GM18951 (cell line): ENCODE measurements around the gene TTC28.

Source experiments
- POLR2A ChIP-seq: IDR thresholded peaks from 4 replicates; pipeline ENCODE4 v1.6.1; 2011; ENCODE audit warnings: mild to moderate bottlenecking; ENCODE audit not compliant: insufficient read length, insufficient read depth; ENCODE audit errors: extremely low read depth
- in situ Hi-C: fragments of 300-500 bp; cut with MboI; formaldehyde crosslinking; loops from one replicate; pipeline ENCODE4 v1.12.0; 2022; ENCODE audit warnings: low sequenced_read_pairs, mixed read lengths, inconsistent platforms; ENCODE audit not compliant: unreplicated experiment

The TTC28 gene

DNA sequence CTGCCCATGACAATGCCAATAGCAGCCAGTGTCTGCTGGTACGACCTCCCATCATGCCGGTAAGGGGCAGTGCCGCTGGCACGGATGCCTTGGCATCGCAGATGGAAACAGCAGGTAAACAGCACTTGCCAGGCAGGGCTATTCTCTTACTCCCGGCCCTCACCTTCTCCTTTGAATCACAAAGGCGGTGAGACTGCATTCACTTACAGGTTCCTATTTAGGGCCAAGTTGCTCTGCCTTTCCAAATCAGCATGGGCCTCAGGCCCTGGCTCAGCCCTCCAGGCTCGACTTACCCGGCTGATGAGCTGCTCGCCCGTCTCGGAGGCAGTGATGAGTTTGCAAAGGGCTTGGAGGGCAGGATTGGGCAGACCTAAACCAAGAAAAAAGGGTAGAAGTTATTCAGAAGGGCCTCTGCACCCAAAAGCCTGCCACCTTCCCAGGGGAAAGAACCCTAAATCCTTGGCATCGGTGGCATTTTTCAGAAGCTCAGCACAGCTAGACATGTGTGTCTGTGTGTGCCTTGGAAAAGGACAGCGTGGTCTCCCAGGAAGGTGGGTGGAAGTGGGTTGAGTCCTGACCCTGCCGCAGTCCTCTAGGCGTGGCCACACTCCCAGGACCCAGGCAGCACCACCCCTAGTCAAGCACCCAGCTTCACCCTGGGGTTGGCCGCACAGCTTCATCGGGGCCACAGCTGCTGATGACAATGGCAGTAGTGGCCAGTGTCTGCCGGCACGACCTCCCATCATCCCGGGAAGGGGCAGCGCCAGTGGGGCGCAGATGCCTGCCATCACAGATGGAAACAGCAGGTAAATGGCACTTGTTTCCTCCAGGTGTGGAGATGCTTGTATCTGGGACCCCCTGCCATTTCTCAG lies 687.1 kb downstream of the TTC28 start:
- in situ Hi-C loops = no loop called here
- no peak for TF ChIP-seq POLR2A

DNA sequence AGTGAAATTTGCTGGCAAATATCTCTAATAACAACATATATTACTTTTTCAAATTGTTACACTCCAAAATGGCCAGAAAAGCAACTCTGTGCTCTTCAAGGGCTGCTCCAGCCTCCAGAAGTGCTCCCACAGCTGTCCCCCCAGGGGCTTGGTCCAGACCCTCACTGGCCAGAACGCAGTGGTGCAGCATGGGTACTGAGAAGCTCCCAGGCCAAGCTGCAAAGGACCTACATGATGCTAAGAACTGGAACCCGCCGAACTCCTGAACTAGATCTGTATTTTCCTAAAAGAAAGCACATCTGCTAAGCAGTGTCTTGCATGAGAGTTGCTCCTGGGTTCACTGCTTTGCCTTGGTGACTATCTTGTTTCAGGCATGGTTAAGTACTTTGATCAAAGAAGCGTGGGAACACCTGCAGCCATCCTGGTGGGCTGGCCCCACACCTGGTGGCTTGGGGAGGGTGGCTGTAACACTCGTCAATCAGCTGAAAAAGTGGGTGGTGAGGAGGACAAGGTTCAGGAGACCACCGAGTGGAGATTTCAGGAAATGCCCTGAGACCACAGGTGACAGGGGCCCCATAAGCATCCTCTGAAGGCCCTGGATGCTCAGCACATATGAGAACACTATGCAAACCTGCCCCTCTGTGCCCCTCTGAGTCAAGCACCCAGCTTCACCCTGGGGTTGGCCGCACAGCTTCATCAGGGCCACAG lies 687.9 kb downstream of the TTC28 start:
- in situ Hi-C loops = no loop called here
- TF ChIP-seq POLR2A = no peak

DNA sequence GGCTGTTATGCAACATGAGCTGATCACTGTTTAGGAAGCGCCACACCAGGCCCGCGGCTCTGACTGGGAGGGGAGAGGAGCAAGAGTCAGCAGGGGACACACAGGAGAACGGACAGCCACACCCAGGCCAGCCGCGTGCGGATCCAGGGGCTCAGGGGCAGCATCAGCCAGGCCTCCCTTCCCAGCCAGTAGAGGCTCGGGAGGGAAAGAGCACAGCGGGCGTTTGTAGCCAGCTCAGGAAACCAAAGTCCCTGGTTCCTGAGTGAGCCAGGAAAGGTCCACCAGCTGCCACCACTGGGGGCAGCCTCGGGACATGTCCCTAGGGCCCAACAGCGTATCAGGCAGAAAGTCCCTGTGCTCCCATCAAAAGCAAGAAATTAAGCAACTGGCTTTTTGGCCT lies 688.8 kb downstream of the TTC28 start:
- in situ Hi-C loops = no loop called here
- no peak for TF ChIP-seq POLR2A

GRCh38 chr22:27990451-27990840 lies 689.2 kb downstream of the TTC28 start:
- in situ Hi-C loops = no loop called here
- TF ChIP-seq POLR2A = no peak

DNA sequence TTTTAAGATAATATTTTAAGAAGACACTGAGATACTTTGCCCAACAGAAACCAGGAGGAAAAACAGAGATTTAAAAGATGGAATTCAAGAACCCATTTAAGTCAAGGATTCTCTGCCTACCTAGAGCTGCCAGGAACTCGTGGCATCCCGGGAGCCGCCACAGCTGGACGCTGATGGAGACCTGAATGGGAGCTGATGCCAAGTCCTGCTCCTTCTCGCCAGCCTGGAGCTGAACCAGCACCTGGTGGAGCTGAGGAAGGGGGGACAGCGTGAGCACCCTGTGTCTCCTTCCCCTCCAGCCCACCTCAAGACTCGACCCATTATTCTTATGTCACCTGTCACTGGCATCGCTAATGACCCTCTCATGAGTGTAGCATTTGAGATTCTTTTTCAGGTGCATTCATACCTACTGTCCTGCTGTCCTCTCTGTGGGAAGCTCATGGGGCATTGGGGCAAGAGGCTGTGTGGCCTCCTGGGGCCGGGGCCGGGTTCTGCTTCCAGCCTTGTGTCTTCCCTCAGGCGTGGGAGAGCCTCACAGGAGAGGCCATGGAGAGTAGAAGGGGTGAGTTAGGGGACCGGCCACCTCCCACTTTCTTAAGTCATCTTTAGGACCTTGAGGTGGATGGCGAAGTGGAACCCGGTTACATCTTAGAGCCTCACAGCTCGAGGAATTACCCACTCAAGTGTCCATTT lies 689.7 kb downstream of the TTC28 start:
- in situ Hi-C loops = no loop called here
- TF ChIP-seq POLR2A = no peak

DNA sequence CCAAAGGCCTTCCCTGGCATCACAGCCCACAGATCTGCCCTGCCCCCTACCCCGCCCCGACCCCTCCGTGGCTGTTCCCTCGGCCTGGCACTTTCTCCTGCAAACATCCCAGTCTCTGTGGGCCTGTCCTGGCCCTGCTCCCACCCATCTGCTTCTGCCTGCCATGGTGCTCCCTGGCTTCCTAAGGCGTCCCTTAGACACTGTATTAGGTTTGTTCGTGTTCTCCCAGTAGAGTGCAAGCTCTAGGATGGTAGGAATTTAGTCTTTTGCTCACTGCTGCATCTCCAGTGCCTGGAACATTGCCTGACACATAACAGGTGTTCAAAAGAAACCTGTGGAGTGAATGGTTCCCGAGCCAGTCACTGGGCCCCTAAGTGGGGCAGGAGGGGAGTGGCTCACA lies 690.9 kb downstream of the TTC28 start:
- in situ Hi-C loops = no loop called here
- TF ChIP-seq POLR2A = no peak

DNA sequence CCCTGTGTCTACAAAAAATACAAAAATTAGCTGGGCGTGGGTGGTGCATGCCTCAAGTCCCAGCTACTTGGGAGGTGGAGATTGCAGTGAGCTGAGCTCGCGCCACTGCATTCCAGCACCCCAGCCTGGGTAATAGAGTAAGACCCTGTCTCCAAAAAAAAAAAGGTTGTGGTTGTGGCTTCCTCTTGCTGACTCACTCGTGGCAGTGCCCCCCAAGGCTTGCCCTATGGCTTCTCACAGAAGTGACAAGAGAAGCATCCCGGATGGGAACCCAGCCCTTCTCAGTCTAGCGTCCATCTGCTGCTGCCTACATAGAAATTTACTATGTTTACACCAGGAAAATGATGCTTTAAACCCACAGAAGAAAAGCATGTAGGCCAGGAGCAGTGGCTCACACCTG lies 692.1 kb downstream of the TTC28 start:
- no peak for TF ChIP-seq POLR2A
- in situ Hi-C loops = no loop called here

DNA sequence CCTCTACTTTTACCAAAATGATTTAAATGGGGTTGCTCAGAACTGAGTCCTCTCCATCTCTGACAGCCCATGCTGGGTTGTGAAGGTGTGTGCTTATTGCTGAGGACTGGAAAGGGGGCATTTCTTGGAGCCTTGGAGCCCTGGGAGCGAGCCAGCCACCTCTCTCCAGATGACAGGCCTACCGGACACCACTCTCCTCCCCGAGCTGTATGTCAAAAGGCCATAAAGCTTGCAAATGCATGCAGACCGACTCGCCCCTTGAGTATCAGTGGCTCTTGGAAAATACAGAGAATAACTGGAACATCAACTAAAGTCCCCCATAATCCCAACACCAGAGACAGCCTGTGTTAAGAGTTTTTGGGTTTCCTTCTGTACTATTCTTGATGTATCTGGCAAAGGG lies 692.7 kb downstream of the TTC28 start:
- in situ Hi-C loops = no loop called here
- TF ChIP-seq POLR2A = no peak

DNA sequence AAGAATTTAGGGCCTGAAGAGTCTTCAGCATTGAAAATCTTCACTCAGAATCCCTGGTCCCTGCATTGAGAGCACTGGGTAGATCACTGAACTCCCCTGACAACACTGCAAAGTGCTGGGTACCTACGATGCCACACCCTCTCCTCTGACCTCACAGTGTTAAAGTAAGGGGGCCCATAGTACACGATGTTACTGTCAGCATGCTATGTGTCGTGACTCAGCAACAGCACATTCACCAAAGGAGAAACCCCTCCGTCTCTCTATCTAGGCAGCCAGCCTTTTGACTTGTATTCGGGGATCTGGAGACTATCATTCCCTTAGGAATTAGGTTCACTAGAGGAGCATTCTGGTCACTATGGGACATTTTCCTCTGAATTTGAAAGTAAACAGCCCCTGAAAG lies 693.2 kb downstream of the TTC28 start:
- TF ChIP-seq POLR2A = no peak
- in situ Hi-C loops = no loop called here

DNA sequence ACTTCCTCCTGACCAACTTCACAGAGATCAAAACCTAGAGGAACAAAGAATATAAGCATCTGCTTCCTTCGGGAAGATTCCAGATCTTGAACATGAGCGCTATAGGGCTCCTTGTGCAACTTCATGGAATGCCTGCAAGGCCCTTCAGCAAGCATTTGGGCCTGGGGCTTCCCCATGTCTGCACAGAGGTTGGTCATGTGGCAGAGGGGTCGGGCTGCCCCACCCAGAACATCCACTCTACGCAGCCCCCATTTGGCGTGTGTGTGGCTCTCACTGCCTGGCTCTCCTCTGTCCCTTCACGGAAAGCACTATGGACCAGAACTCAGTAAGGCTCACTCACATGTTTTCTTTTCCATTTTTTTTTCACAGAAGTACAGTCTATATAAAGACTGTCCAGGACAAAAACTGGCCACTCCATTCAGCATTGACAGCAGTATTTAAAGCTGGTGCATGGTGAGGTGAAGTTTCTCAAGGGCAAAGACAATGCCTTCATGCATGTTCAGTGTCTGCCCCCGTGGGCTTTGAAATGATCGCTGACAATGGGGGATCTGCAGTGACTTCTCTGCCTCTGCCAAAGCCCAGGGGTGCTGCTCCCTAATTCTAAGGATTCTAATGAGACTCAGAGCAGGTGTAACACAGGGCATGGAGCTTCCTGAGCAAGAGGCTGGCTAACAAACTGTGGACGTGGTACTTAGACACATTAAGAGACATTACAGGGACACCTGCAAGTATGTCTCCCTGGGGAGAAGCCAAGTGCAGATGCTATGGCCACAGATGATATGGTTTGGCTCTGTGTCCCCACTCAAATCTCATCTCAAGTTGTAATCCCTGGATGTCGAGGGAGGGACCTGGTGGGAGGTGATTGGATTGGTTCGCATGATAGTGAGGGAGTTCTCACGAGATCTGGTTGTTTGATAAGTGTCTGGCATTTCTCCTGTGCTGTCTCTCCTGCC lies 694.0 kb downstream of the TTC28 start:
- TF ChIP-seq POLR2A = no peak
- in situ Hi-C loops = no loop called here

- in situ Hi-C loops = no loop called here
- TF ChIP-seq POLR2A = no peak
These were observed 694.9 kb downstream of the TTC28 start for GRCh38 chr22:27984723-27985122.

DNA sequence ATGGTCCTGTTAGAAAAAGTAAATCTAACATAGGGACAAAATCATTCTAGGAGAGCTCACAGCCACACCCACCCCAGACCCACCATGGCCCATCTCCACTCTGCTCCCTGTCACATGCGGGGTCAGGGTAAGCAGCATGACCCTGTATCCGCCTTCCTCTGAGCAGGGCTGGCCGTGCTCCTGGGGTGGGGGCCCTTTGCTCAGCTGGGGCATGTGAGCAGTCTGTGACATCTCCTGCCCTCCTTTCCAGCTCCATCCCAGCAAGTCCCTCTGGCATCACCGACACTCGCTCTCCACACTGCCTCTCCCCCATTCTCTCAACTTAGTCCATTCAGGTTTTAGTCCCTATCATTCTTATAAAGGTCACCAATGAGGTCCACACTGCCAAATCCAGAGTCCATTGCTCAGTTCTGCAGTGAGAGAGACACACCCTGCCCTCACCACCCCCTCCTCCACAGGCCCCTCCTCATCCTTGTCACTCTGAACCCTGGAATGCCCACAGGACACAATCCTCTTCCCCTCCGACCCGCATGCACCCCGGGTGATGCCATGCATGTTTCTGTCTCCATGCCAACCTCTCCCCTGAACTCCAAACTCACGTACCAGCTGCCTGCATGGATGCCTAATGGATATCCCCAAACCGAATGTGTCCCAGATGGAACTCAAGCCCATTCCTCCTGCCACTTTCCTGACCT lies 695.5 kb downstream of the TTC28 start:
- in situ Hi-C loops = no loop called here
- no peak for TF ChIP-seq POLR2A
